ENCODE results near the gene ADORA1.

The ADORA1 gene

DNA sequence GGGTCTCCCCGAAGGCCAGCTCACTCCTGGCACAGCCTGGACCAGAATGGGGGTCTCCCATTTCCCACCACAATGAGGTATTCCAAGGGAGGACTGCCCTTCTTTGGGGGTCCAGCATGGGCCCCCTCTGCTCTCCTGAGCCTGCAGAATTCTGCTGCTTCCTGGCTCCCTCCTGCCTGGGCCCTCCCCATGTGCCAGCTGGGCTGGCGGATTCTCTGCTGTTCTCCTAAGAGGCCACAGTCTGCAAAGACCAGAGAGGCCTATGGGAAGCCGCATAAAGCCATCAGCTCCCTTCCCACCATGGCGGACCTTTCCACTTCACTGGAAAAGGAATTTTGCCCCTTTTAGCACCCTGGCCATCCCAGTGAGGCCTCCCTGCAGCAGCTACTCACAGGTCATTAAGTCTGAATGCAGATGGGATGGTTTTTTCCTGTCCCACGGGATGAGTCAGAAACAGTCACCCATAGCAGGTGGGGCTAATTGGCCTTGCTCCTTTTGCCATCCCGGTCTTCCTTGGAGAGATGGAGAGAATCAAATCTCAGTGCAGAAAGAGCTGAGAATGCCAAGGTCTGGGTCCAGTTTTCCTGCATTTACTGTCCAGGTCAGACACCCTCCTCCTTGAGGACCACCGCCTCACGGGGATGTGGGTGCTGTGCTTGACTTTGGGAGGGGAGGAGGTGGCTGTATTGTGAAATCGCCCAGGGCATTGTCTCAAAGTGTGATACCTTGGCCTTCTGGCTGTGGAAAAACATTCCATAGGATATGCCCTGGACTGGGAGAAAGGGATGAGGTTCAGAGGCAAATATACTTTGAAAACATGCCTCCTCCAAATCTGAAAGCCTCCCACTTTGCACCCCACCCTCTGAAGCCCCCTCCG, 24.9 kb downstream of the ADORA1 start:
- Histone ChIP-seq H3K36me3 (ENCODE audit: insufficient read depth, low read length) (no peaks in the 10 kb centered on the region), H3K9me3 (ENCODE audit: low read depth, low read length) (no peaks in the 10 kb centered on the region), H3K4me3 (no peak overlapping the region), H3K27ac (no peak overlapping the region), H3K9ac (ENCODE audit: insufficient read length) (no peak overlapping the region)
- no peak for DNase-seq (ENCODE audit: low read depth, low spot score)
- no peak for TF ChIP-seq FOXP2 (optimal IDR thresholded peaks at IDR 0.05; ENCODE audit: control extremely low read depth, extremely low read length, insufficient read depth)
- no peak for TF ChIP-seq EZH2 (IDR thresholded peaks at IDR 0.05)
- TF ChIP-seq POLR2AphosphoS5 (IDR thresholded peaks at IDR 0.05; ENCODE audit: borderline replicate concordance, low read depth, low read length) = no peak

DNA sequence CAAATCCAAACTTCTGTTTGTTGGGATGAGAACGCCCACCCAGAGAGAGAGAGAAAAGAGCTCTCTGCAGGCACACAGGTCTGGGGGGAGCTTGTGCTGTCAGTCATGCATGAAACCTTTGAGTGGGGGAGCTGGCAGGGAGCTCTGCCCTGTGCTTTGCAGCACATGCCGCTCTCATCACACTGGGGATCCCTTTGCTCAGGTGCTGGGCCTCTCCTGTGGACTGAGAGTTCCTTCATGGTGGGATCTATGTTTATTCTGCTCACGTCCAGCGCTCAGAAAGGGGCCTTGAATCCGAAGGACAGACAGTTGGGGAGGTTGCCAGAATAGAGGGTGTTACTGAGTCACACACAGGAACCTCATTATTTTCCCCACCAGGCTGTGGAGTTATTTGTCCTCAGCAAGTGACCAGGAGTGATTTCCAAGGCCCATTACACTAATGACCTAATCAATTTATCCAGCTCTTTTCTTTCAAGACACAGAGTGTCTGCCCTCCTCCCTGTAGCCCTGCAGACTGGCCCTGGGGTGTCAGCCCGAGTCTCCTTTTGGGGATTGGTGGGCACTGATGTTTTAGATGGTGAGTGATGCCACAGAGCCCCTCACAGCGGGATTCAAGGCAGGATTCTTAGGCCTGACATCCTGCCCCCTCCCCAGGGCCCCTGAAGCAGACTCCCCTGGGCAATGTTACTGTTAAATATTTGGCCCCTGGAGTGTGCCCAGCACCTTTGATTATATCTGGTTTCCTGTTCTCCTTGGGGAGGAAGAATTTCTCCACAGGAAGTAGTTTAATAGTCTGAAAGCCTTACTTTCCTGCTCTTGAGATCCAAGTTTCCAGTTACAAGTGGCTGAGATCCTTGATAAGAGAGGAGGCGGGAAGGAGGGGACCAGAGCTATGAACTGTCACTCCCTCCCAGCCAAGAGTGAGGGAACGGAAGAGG, 25.8 kb downstream of the ADORA1 start:
- Histone ChIP-seq H3K4me3 (no peak overlapping the region), H3K9me3 (ENCODE audit: low read depth, low read length) (no peaks in the 10 kb centered on the region), H3K9ac (ENCODE audit: insufficient read length) (no peak overlapping the region), H3K27ac (no peak overlapping the region), H3K36me3 (ENCODE audit: insufficient read depth, low read length) (no peaks in the 10 kb centered on the region)
- peak; percentile 32 for DNase-seq (ENCODE audit: low read depth, low spot score)
- no peak for TF ChIP-seq EZH2 (IDR thresholded peaks at IDR 0.05)
- TF ChIP-seq FOXP2 (optimal IDR thresholded peaks at IDR 0.05; ENCODE audit: control extremely low read depth, extremely low read length, insufficient read depth) = no peak
- peak; percentile 52; the same call in 1 of the 2 replicates for TF ChIP-seq POLR2AphosphoS5 (IDR thresholded peaks at IDR 0.05; ENCODE audit: borderline replicate concordance, low read depth, low read length)

DNA sequence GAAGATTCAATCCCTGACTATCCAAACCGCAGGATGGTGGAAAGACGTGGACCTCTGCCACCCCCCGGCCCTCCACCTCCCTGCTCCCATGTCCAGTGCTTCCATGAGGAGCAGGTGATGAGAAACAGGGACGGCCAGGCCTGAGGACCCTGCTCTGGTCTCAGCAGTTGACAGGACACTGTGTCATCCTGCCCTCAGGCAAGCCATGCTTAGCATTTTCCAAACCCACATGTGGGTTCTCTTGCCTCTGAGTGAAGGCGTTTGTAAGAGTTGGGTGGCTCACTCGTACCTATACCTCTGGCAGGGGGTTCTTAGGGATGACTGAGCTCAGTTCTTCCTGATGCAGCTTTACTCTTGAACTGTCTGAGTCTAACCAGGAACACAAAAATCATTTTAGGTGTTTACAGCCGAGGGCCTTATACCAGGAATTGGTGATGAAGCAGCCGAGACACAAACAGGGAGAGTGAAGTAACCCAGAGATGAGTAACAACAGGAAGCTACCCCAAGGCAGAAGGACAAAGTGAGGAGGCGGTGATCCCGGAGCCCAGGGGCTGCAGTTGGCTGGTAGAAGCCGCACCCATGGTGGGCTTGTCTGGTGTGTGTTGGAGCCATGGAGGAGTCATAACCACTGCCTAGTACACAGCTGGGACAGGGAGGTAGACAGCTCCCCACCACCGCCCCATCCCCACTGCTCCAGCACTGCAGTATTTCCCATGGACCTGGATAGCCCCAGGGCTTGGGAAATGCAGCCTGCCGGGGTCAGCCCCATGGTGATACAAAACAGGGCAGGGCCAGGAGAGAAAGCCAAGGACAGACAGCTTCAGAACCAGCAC, 26.7 kb downstream of the ADORA1 start:
- H3K27ac ChIP-seq = no peak overlapping the region

DNA sequence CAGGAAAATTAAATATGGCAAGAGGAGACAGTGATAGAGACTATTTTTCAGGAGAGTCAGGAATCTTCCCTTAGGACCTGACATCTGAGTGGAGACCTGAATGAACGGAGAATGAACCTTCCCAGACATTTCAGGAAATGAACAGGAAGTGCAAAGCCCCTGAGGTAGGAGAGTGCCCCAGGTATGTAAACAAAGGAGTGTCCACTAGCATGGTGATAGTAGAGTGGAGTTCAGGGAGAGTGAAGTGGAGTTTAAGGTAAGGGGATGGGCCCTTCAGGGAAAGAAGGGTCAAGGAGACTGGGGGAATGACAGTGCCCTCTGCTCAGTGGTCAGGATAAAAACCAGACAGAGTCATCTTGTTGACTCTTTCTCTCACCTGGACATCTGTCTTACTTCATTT, 28.8 kb downstream of the ADORA1 start:
- H3K9me3 ChIP-seq (ENCODE audit: low read depth, low read length) = no peaks in the 10 kb centered on the region
- H3K9ac ChIP-seq (ENCODE audit: insufficient read length) = no peak overlapping the region
- no peaks in the 10 kb centered on the region for H3K36me3 ChIP-seq (ENCODE audit: insufficient read depth, low read length)
- no peak for DNase-seq (ENCODE audit: low read depth, low spot score)
- no peak for TF ChIP-seq POLR2AphosphoS5 (IDR thresholded peaks at IDR 0.05; ENCODE audit: borderline replicate concordance, low read depth, low read length)
- no peak for TF ChIP-seq FOXP2 (optimal IDR thresholded peaks at IDR 0.05; ENCODE audit: control extremely low read depth, extremely low read length, insufficient read depth)
- no peak for TF ChIP-seq EZH2 (IDR thresholded peaks at IDR 0.05)
- H3K27ac ChIP-seq = no peak overlapping the region
- H3K4me3 ChIP-seq = no peak overlapping the region

More for the DNA sequence above, 26.7 kb downstream of the ADORA1 start:
- H3K4me3 ChIP-seq = no peak overlapping the region
- no peaks in the 10 kb centered on the region for H3K9me3 ChIP-seq (ENCODE audit: low read depth, low read length)
- no peaks in the 10 kb centered on the region for H3K36me3 ChIP-seq (ENCODE audit: insufficient read depth, low read length)
- TF ChIP-seq FOXP2 (optimal IDR thresholded peaks at IDR 0.05; ENCODE audit: control extremely low read depth, extremely low read length, insufficient read depth) (no peak), POLR2AphosphoS5 (IDR thresholded peaks at IDR 0.05; ENCODE audit: borderline replicate concordance, low read depth, low read length) (no peak), EZH2 (IDR thresholded peaks at IDR 0.05) (no peak)
- no peak for DNase-seq (ENCODE audit: low read depth, low spot score)
- no peak overlapping the region for H3K9ac ChIP-seq (ENCODE audit: insufficient read length)

DNA sequence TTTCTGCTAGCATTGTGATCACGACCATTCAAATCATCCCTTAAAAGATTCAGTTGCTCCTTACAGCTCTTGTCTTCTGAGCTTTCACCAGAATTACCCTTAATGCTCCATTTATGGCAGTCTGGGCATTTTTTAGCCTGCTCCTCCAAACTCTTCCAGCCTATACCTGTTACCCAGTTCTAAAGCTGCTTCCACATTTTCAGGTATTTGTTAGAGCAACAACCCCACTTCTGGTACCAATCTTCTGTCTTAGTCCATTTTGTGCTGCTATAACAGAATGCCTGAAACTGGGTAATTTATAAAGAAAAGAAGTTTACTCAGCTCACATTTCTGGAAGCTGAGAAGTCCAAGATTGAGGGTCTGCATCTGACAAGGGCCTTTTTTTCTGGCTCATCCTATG, 30.9 kb downstream of the ADORA1 start:
- Histone ChIP-seq H3K9me3 (ENCODE audit: low read depth, low read length) (no peaks in the 10 kb centered on the region), H3K36me3 (ENCODE audit: insufficient read depth, low read length) (no peaks in the 10 kb centered on the region), H3K9ac (ENCODE audit: insufficient read length) (no peak overlapping the region), H3K27ac (no peak overlapping the region), H3K4me3 (no peak overlapping the region)
- TF ChIP-seq EZH2 (IDR thresholded peaks at IDR 0.05) (no peak), POLR2AphosphoS5 (IDR thresholded peaks at IDR 0.05; ENCODE audit: borderline replicate concordance, low read depth, low read length) (no peak), FOXP2 (optimal IDR thresholded peaks at IDR 0.05; ENCODE audit: control extremely low read depth, extremely low read length, insufficient read depth) (no peak)
- DNase-seq (ENCODE audit: low read depth, low spot score) = no peak

DNA sequence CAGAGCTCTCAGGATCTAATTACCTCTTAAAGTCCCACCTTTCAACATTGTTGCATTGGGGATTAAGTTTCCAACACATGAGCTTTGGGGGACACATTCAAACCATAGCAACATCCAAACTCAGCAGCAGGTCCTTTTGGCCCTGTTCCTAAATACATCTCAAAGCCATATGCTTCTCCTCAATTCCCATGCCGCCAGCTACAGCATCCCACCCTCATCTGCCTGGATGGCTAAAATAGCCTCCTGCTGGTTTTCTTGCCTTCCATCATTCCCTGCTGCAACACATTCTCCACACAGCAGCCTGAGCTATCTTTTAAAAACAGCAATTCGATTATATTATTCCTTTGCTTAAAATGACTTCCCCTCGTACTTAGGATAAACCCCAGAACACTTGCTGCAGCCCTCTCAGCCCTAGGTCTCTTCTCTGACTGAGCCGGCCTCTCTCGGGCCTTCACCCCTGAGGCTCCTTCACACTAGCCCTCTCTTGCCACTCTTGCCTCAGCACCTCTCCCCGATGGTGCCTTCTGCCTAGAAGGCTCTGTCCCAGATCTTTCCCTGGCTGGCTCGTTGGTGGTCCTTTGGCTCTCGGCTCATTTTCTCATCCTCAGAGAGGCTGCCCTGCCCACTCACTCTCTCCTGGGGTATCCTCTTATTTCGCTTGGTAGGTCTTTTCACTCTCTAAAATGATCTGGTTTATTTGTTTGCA, 31.6 kb downstream of the ADORA1 start:
- no peak overlapping the region for H3K4me3 ChIP-seq
- H3K36me3 ChIP-seq (ENCODE audit: insufficient read depth, low read length) = no peaks in the 10 kb centered on the region
- H3K9me3 ChIP-seq (ENCODE audit: low read depth, low read length) = no peaks in the 10 kb centered on the region
- H3K27ac ChIP-seq = no peak overlapping the region
- TF ChIP-seq FOXP2 (optimal IDR thresholded peaks at IDR 0.05; ENCODE audit: control extremely low read depth, extremely low read length, insufficient read depth) = no peak
- no peak for TF ChIP-seq EZH2 (IDR thresholded peaks at IDR 0.05)
- no peak for TF ChIP-seq POLR2AphosphoS5 (IDR thresholded peaks at IDR 0.05; ENCODE audit: borderline replicate concordance, low read depth, low read length)
- no peak for DNase-seq (ENCODE audit: low read depth, low spot score)
- H3K9ac ChIP-seq (ENCODE audit: insufficient read length) = no peak overlapping the region

DNA sequence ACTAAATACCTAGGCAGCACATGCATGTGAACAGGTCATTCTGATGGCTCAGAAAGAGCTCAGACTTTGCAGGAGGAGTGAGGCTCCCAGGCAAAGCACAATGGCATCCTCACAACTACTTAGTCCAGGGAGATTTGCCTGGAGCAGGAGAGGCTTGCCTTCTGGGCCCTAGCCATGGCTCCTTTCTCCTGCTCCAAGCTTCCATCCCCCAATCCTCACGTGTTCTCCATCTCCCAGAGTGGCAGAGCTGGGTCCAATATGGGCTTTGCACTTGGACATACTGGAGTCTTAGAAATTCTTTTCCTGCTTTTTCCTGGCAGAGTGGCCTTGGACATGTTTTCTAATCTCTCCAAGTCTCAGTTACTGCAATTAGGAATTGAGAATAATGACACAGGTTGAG, 32.3 kb downstream of the ADORA1 start:
- Histone ChIP-seq H3K36me3 (ENCODE audit: insufficient read depth, low read length) (no peaks in the 10 kb centered on the region), H3K9me3 (ENCODE audit: low read depth, low read length) (no peaks in the 10 kb centered on the region), H3K27ac (no peak overlapping the region), H3K9ac (ENCODE audit: insufficient read length) (no peak overlapping the region), H3K4me3 (no peak overlapping the region)
- TF ChIP-seq POLR2AphosphoS5 (IDR thresholded peaks at IDR 0.05; ENCODE audit: borderline replicate concordance, low read depth, low read length) = no peak
- TF ChIP-seq FOXP2 (optimal IDR thresholded peaks at IDR 0.05; ENCODE audit: control extremely low read depth, extremely low read length, insufficient read depth) = no peak
- TF ChIP-seq EZH2 (IDR thresholded peaks at IDR 0.05) = no peak
- DNase-seq (ENCODE audit: low read depth, low spot score) = no peak
